Urinary bladder (tissue), 4 donors: ENCODE results near the gene NEU2. TPM values are rescaled to one million over a fixed set of nuclear protein-coding genes. Genes with fewer than 3 reads are reported as not detected.
A peak's percentile ranks its signal among the peaks of the same experiment; 100 is the strongest.

Source experiments
- DNase-seq: peaks from one replicate; pipeline ENCODE4 v3.0.0-alpha.2; 2015; ENCODE audit errors: extremely low spot score
- H3K27ac ChIP-seq: one replicate; pipeline ENCODE4 v1.5.1; 2013; ENCODE audit warnings: low read depth, mild to moderate bottlenecking, moderate library complexity
- H3K36me3 ChIP-seq: one replicate; pipeline ENCODE4 v1.6.1; 2013; ENCODE audit warnings: mild to moderate bottlenecking, moderate library complexity; ENCODE audit not compliant: insufficient read depth
- H3K4me1 ChIP-seq: one replicate; pipeline ENCODE4 v1.6.1; 2013; ENCODE audit warnings: mild to moderate bottlenecking, moderate library complexity; ENCODE audit not compliant: insufficient read depth
- H3K4me3 ChIP-seq: one replicate; pipeline ENCODE4 v1.5.1; 2013; ENCODE audit warnings: low read depth, low read length
- WGBS: extraction: QIAGEN DNeasy Blood & Tissue Kit; methylation state at CpG from one replicate; pipeline ENCODE4 v1.1.7; 2013; 5-methylcytosine and 5-hydroxymethylcytosine counted together
- polyA plus RNA-seq: library from polyadenylated mRNA; stranded (reverse); fragments of 200-250 nt; gene quantifications from one replicate; pipeline ENCODE4 v1.2.3, GENCODE V29; 2013
- total RNA-seq: library from RNA; depleted of rRNA; stranded (reverse); fragments of >200 nt; gene quantifications from one replicate; pipeline ENCODE4 v1.2.3, GENCODE V29; 2014
- donor health status: healthy with polysubstance abuse.
- donor health status: healthy.

NEU2 gene
- total and polyA plus RNA-seq, 2 donors: not detected

GRCh38 chr2:233002829-233003657 is 29.4 kb upstream of the NEU2 start:
- no peaks in the 10 kb centered on the region for H3K36me3 ChIP-seq
- H3K4me1 ChIP-seq: no peaks in the 10 kb centered on the region
- no peak for DNase-seq
- H3K4me3 ChIP-seq: no peak overlapping the region
- 82% methylated on average over 19 of the region's 19 CpGs for WGBS
- H3K27ac ChIP-seq: no peak overlapping the region

DNA sequence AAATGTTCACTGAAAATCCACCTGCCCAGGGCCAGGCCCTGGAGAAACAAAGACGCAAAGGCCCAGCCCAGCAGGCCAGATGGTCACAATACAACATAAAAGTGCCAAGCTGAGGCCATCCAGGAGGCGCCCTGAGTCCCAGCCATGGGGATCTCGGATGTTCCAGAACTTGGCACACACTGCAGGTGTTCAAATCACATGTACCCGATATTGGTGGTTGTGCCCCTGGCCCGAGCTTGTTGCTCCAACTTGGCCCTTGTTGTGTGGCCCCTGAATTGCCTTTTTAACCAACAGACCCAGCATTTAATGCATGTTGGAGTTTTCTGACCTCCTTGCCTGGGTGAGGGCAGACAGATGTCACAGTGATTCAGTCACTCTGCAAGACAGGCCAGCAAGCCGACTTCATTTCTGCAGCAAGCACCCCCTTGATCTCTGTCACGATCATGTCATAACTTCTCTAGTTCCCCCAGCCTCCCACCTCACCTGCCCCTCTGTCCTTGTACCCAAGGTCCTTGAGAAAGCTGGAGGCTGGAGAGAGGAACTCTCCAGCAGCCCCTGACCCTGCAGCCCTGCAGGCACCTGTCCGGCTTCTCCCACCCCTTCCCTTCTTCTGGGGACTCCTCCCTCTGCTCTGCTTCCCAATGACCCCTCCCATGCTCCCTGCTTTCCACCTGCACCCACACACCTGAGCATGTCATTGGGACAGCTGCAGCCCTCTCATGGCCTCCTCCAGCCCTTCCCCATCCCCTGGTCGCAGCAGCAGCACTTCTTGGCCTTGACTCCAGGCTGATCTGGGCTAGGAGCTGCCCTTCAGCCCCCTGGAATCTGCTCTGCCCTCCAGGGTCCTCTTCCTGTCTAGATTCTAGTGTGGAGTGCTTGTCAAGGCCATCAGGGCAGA is 28.6 kb upstream of the NEU2 start:
- 71% methylated on average over 9 of the region's 9 CpGs for WGBS
- no peak for DNase-seq
- no peak overlapping the region for H3K4me3 ChIP-seq

GRCh38 chr2:233005096-233005495 is 27.4 kb upstream of the NEU2 start:
- 93% methylated on average over 6 of the region's 6 CpGs for WGBS
- H3K27ac ChIP-seq: no peak overlapping the region
- no peaks in the 10 kb centered on the region for H3K4me1 ChIP-seq
- no peaks in the 10 kb centered on the region for H3K36me3 ChIP-seq
- H3K4me3 ChIP-seq: no peak overlapping the region
- DNase-seq: no peak

More for the DNA sequence above, 28.6 kb upstream of the NEU2 start:
- Histone ChIP-seq H3K4me1 (no peaks in the 10 kb centered on the region), H3K27ac (no peak overlapping the region), H3K36me3 (no peaks in the 10 kb centered on the region)

DNA sequence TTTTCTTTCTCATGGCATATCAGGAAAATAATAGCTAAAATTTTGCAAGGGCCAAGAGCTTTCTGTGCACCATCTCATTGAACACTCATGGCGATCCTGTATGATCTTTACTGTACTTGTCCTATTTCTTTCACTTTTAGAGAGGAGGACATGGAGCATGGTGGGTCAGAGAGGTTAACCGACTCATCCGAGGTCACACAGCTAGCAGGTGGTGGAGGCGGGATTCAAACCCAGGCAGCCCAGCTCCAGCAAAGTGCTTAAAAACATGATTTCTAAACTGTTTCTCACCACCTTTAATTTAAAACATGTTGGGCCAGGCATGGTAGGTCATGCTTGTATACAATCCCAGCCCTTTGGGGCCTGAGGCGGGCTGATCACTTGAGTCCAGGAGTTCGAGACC is 25.8 kb upstream of the NEU2 start:
- DNase-seq: no peak
- Histone ChIP-seq H3K4me3 (no peak overlapping the region), H3K4me1 (no peaks in the 10 kb centered on the region), H3K36me3 (no peaks in the 10 kb centered on the region), H3K27ac (no peak overlapping the region)
- WGBS: 95% methylated on average over 6 of the region's 6 CpGs

GRCh38 chr2:233007270-233007669 is 25.2 kb upstream of the NEU2 start:
- WGBS: 90% methylated on average over 7 of the region's 7 CpGs
- Histone ChIP-seq H3K4me3 (no peak overlapping the region), H3K27ac (no peak overlapping the region), H3K4me1 (no peaks in the 10 kb centered on the region), H3K36me3 (no peaks in the 10 kb centered on the region)
- DNase-seq: no peak

- H3K4me3 ChIP-seq: no peak overlapping the region
- DNase-seq: peak; percentile 47
- no peaks in the 10 kb centered on the region for H3K36me3 ChIP-seq
- 46% methylated on average over 3 of the region's 3 CpGs for WGBS
- no peak overlapping the region for H3K27ac ChIP-seq
- no peaks in the 10 kb centered on the region for H3K4me1 ChIP-seq
These were observed 24.7 kb upstream of the NEU2 start for GRCh38 chr2:233007739-233008138.

DNA sequence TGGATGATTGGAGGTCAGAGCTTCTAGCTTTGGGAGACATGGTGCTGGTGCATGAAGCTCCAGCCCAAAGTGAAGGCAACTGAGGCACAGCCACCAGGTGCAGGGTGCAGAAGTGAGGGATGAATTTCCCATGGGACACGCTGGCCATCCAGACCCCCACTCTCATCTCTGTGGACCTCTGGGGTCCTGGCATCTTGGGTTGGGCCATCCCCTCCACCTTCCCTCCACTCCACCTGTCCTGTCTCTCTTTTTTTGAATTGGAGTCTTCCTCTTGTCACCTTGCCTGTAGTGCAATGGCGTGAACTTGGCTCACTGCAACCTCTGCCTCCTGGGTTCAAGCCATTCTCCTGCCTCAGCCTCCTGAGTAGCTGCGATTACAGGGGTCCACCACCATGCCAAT is 22.8 kb upstream of the NEU2 start:
- H3K36me3 ChIP-seq: no peaks in the 10 kb centered on the region

DNA sequence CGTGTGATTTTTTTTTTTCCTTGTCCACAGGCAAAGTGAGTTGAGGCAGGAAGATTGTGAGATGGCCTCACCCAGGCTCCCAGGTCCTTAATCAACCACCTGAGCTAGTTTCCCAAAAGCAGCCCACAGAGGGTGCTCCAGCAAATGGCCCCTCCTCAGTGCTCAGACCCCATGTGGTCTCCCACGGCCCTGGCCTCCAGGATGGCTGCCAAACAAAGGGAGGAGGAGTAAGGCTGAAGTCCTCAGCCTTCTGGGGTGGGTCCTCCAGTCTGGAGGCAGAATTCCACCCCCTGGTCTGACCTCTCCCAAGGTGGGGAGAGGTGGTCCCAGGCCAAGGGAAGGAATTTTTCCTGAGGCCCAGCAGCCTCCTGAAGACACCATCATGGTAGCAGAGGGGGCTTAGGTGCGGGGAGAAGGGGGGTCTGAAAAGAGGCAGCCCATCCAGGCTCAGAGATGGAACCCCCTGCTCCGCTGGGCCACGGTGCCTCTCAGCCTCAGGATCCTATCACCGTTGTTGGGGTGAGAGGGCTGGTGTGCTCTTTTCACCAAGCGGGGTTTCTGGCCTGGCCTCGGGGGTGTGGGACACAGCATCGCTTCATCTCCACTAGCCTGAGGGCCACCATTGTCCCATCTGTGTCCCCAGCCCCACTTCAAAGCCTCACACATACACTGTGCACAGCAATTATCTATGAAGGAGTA is 21.8 kb upstream of the NEU2 start:
- no peak for DNase-seq
- WGBS: 91% methylated on average over 9 of the region's 9 CpGs
- no peaks in the 10 kb centered on the region for H3K4me1 ChIP-seq
- H3K36me3 ChIP-seq: no peaks in the 10 kb centered on the region
- no peak overlapping the region for H3K27ac ChIP-seq
- H3K4me3 ChIP-seq: no peak overlapping the region

More for the DNA sequence above, 22.8 kb upstream of the NEU2 start:
- 93% methylated on average over 3 of the region's 3 CpGs for WGBS
- no peak overlapping the region for H3K27ac ChIP-seq
- DNase-seq: no peak
- H3K4me1 ChIP-seq: no peaks in the 10 kb centered on the region
- H3K4me3 ChIP-seq: no peak overlapping the region

- Histone ChIP-seq H3K4me1 (no peaks in the 10 kb centered on the region), H3K4me3 (no peak overlapping the region), H3K27ac (no peak overlapping the region), H3K36me3 (no peaks in the 10 kb centered on the region)
- no peak for DNase-seq
- 93% methylated on average over 6 of the region's 6 CpGs for WGBS
These were observed 21.2 kb upstream of the NEU2 start for GRCh38 chr2:233011268-233011650.

DNA sequence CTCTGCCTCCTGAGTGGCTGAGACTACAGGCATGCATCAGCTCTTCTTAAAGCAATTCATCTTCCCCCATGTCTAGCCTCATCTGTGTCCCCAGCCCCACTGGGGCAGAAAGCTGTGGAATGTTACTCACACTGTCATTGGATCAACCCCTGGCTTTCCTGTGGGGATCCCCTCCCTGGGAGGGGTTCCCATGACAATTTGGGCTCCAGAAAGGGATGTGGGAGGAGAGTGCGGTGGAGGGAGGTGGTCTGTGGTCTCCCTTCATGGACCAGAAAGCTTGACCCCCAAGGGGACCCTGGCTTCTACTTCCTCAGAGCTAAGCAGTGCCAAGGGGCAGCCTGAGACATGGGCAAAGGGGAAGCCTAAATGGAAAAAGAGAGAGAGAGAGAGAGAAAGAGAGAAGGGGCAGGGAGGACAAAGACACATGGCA is 20.8 kb upstream of the NEU2 start:
- no peak overlapping the region for H3K4me3 ChIP-seq
- no peaks in the 10 kb centered on the region for H3K4me1 ChIP-seq
- H3K36me3 ChIP-seq: no peaks in the 10 kb centered on the region
- H3K27ac ChIP-seq: no peak overlapping the region
- no peak for DNase-seq
- 79% methylated on average over 1 of the region's 1 CpG for WGBS

DNA sequence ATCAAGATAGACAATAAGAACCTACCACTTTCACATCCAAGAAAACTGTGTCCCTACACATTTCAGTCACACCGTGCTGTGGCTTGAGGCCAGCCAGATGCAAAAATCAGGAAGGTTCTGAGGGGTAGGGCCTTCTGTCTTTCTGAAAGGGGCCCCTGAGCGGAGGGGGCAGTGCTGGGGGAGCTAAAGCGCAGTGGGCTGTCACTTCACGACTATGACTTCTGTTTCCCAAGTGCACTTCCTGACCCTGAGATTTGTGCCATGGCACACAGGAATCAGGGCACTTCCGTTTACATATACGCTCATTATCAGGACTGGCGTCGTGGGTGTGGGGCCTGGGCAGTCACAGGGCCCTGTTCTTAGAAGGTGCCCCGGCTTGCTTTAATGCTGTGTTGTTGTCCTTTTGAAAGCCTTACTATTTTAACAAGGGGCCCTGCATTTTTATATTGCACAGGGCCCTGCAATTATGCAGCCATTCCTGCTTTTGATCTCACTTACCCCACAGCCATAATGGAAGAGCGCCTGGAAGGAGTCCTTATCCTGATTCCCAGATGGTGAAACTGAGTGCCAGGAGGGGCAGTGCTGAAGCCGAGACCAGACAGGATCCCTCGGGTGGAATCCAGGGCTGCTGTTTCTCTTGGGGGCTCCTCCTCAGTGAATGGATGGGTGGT is 20.0 kb upstream of the NEU2 start:
- H3K4me1 ChIP-seq: no peaks in the 10 kb centered on the region
- DNase-seq: no peak
- H3K4me3 ChIP-seq: no peak overlapping the region
- H3K27ac ChIP-seq: no peak overlapping the region
- no peaks in the 10 kb centered on the region for H3K36me3 ChIP-seq
- 52% methylated on average over 12 of the region's 12 CpGs for WGBS

GRCh38 chr2:233013027-233013461 is 19.4 kb upstream of the NEU2 start, which contains the start of gene NGEF:
TSS of gene NGEF (minus strand) at chr2:233013256. CDS start at chr2:232974890, 38,366 bp downstream.
- WGBS: 84% methylated on average over 12 of the region's 12 CpGs
- Histone ChIP-seq H3K4me1 (no peaks in the 10 kb centered on the region), H3K4me3 (no peak within 1 kb of the TSS), H3K27ac (no peak within 1 kb of the TSS), H3K36me3 (peaks cover under 1% of the 10 kb centered on the region)
- no peak for DNase-seq

- H3K27ac ChIP-seq: no peak overlapping the region
- no peaks in the 10 kb centered on the region for H3K4me1 ChIP-seq
- H3K36me3 ChIP-seq: peaks cover 1% of the 10 kb centered on the region
- DNase-seq: no peak
- no peak overlapping the region for H3K4me3 ChIP-seq
- 85% methylated on average over 1 of the region's 1 CpG for WGBS
These were observed 18.8 kb upstream of the NEU2 start for GRCh38 chr2:233013650-233014049.
